NCI-H748 (cell line): ENCODE data around the gene C1QTNF6.
A peak's percentile ranks its signal among the peaks of the same experiment; 100 is the strongest.
"Not testable (repeated sequence)": the region's sequence is repeated elsewhere in the genome, so short reads cannot be mapped to it uniquely, and the experiment has no call there.

ENCODE experiments used
- DNase-seq: peaks from one replicate; lab custom pipeline; 2025; ENCODE audit not compliant: unreplicated experiment; lab: John Stamatoyannopoulos, UW

The C1QTNF6 gene

DNA sequence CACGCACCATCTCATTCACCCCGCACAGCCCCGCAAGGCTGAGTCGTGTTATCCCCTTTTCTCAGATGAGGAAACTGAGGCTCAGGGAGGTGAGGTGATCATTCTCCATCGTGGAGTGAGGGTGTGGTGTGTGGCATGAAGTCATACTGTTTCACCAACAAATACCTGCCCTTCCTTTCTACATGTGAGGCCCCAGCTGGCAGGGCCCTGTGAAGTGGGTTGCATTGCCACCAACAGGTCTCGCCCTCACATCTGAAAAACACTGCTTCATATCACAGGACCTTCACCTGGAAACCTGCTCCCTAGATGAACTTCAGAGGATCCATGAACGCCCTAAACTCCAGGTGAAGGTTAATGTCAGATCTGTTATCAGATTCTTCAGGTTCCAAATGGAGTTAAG is 19.9 kb upstream of the C1QTNF6 start:
- DNase-seq = no peak

DNA sequence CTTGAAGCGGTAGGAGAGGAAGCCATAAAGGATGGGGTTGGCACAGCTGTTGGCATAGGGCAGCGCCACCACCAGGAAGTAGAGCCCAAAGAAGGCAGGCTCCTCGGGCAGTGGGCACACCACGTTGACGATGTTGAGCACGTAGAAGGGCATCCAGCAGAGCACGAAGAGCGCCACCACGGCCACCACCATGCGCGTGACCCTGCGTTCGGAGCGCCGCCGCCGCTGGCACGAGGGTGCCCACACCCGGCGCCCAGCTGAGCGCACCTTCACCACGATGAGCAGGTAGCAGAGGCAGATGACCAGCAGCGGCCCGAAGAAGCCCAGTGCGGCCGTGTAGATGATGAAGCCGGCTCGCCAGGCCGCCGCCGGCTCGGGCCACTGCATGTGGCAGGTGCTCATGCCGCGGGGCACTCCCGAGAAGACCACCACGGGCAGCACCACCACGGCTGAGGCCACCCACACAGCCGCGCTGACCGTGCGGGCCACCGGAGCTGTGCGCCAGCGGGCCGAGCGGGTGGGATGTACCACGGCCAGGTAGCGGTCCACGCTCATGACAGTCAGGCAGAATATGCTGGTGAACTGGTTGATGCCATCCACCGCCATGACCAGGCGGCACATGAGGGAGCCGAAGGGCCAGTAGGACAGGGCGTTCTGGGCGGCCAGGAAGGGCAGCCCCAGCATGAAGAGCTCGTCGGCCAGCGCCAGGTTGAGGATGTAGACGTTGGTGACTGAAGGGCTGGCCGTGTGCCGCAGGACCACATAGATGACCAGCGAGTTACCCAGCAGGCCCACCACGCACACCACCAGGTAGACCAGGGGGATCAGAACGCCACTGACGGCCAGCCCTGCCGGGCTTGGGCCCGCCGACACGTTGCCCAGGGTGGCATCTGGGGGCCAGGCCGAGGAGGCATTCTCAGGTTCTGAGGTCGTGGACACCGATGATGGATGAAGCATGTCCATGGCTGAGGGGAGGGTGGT is 19.1 kb upstream of the C1QTNF6 start:
- no peak for DNase-seq

DNA sequence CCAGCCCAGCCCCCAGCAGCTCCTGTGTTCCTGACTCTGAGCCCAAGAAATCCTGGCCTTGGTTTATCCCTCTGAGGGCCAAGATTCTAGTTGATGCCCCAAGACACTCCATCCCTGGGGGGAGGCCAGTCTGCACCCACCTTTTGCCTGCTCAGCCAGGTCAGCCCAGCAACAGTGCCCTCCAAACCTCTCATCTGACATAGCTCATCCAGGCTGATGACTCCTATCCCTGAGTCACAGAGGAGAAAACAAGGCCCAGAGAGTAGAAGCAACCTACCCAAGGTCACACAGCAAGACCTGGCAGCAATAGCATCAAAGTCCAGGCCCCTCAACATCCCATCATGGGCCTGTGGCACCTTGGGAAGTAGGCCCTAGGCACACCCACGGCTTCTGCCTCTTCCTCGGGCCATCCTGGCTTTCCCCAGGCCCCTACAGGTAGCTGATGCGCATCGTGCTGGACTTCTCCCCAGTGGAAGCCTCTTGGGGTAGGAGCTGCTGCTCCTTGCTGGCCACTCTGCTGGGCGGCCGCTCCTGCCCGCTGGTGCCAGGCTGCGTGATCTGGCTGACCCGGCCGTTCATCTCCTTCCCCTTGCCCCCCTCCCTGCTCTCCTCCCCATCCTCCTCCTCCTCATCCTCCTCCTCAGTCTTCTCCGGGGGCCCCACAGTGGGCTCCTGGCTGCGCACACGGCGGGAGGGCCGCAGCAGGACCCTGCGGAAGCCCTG is 18.2 kb upstream of the C1QTNF6 start:
- no peak for DNase-seq

DNA sequence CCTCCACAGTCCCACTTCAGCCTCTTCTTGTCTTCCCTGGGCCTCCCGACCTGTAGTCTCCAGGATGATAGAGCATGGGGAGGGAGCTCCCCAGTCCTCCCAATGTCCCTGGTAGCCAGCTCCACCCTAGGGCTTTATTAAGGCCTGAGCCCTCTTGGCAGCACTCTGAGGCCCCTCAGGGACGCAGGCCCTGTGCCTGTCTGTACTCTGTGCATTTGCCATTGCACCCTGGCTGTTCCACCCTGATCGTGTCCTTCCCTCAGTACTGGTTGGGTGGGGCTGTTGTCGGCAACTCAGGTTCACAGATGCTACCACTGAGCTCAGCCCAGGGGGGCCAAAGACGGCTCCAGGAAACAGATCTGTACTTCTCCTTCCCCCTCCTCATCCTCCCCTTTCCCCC is 17.0 kb upstream of the C1QTNF6 start:
- DNase-seq = no peak

DNA sequence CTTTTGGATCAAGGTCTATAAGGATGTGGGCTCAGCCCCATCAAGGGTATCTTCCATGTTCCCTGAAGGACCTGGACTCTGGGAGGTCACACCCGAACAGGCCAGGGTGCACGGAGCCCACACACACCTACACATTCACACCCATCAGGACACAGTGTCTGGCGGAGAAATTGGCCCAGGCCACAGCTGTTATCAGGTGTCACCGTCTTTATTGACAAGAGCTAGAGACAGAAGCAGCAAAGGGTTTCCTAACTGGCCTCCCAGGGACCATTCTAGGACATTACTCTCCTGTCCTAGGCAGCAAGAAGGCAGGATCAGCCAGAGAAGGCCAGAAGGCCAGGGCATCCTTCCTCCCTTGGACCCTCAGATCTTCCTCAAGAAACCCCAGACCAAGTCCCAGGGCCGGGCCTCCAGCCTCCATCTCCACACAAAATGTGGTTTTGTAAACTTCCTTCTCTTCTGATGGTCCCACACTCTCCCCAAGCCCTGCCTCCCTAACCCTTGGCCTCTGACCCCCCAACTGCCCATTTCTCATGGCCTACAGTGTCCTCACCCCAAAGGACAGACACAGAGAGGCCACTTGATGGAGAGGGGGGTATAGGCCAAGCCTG is 16.1 kb upstream of the C1QTNF6 start:
- DNase-seq = no peak

DNA sequence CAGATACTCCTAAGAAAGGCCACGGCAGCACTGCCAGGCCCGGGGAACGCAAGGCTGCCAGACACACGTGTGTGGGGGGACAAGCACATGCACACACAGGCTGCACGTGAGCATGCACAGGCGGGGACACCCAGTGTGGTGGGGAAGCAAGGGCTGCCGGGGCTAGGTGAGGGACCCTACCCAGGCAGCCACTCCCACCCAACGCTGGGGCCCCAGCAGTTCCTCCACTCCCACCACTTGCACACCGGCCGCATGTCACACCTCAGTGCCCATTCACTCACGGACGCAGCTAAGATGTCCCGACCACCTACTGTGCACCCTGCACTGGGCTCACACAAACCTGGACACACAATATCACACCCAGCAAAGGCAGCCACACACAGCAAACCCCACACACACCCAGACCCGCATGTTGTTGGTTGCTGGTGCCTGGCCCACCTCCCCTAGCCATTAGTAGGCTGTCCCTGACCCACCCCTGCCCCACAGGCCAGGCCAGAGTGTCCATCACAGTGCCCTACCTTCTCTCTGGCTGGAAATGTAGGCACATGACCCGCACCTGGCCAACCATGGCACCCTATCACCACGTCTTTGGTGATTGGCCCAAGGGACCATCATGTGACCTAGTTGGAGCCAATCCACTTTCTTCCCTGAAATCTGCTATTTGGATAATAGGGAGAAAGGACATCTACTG is 15.5 kb upstream of the C1QTNF6 start:
- DNase-seq = no peak

DNA sequence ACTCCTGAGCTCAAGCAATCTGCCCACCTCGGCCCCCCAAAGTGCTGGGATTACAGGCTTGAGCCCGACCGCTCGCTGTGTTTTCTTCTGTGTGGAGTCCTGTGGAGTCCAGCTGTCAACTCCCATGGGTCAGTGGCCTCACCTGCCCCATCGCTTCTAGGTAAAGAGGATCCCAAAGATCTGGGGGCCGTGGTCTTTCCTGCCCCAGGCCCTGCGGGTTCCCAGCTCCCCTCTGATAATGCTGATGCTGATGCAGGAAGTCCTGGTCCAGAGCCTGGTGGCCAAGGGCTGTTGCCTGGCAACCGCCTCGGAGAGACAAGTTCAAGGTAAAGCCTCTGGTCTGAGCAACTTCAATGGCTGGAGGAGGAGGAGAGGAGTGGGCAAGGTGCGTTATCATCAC is 14.7 kb upstream of the C1QTNF6 start:
- DNase-seq = peak; percentile 5

DNA sequence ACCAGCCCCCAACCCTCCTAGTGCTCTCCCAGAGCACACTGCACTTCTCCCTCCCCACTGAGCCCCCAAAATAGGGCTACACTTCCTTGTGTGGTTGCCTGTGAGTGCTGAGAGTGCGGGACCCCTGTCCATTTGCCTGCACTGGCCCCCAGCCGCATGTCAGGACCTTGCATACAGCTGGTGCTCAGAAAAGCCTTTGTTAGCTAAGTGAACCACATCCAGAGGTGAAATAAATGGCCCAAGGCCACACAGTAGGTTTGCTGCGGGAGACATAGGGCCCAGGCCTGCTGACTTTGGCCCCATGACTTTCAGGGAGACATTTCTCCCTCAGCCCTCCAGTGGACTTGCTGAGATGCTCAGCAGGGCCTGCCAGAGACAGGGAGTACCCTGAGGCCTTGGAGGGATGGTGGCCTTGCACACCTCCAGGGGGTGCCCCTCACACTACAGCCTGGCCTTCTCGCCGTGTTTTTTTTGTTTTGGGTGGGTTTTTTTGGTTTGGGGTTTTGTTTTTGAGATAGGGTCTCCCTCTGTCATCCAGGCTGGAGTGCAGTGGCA is 14.0 kb upstream of the C1QTNF6 start:
- DNase-seq = no peak

DNA sequence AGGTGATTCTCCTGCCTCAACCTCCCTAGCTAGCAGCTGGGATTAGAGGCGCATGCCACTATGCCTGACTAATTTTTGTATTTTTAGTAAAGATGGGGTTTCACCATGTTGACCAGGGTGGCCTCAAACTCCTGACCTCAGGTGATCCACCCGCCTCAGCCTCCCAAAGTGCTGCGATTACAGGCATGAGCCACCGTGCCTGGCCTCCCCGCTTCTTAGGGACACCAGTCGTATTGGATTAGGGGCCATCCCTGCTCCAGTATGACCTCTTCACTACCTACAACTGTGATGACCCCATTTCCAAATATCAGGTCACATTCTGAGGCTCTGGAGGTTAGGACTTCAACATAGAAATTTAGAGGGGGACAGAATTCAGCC is 13.4 kb upstream of the C1QTNF6 start:
- DNase-seq = not testable (repeated sequence)

DNA sequence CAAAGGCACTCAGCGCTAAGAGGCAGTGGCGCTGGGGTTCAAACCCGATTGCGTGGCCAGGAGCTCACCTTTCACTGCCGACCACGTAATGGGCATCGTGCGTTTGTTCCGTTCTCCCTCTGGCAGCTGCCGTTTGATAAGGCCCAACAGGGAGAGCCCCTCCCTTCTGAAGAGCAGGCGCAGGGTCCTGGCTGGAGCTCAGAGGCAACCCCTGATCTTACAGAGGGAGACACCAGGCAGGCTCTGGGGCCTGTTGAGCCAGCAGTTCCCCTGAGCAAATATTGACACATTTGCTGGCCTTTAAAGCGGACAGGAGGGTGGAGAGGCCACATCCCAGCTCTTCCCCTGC is 11.7 kb upstream of the C1QTNF6 start:
- DNase-seq = peak; percentile 68

DNA sequence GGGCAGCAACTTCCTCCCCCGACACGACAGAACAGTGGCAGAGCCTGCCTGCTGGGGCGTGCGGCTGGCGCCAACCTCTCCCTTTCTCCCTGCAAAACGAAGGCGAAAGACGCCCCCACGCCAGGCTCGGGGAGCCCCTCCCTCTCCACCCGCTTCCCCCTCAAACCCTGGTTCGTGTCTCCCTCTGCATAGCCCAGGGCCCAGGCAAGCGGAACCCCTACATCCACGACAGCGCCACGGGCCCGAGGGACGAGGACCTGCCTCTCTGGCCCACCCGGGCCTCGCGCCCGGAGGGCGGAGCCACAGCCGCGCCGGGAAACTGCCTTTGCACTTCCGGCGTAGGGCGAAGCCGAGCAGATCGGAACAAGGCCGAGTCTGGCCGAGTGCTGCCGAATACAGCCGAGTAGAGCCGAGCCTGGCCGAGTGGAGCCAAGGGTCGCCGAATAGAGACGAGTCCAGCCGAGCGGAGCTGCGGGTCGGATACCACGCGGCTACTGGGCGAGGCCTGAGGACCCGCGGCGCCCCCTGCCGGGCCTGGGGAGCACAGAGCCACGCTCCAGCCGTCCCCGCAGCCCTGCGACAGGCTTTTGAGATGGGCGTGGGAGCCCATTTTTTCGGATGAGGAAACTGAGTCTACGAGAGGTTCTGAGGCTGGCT is 11.2 kb upstream of the C1QTNF6 start:
- DNase-seq = peak; percentile 95

DNA sequence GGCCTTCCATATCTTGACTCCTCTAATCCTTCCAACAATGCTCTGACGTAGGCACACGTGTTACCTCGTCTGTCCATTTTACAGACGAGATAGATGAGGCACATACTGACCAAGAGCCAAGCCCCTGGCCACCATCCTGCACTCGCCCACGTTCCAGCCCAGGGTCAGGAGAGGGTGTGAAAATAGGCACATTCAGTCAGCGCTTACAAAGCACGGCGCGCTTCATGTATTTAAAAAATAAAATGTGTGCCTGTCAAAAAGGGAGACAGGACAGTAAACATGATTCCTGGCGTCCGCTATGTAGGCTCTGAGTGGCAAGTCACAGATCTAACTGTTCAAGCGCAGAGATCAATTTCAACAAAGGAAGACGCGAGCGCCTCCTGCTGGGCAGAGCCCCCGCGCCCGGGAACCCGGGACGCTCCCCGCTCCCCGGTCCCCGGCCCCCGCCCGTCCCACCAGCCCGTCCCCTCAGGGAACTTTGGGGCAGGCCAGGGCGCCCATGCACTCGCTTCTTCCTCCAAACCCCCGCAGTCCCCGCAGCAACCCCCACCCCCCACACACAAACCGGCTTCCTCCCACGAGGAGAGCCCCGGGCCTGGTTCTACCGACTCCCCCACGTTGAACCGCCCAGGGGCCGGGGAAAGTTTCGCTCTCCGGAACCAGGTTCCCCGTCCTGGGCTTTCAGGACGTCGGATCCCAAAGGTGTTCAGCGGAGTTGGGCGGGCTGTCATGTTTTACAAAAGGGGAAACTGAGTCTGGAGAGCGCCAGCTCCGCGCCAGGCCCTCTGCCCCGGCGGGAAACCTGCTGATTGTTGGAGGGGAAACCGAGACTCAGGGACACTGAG is 10.4 kb upstream of the C1QTNF6 start:
- DNase-seq = peak; percentile 63

DNA sequence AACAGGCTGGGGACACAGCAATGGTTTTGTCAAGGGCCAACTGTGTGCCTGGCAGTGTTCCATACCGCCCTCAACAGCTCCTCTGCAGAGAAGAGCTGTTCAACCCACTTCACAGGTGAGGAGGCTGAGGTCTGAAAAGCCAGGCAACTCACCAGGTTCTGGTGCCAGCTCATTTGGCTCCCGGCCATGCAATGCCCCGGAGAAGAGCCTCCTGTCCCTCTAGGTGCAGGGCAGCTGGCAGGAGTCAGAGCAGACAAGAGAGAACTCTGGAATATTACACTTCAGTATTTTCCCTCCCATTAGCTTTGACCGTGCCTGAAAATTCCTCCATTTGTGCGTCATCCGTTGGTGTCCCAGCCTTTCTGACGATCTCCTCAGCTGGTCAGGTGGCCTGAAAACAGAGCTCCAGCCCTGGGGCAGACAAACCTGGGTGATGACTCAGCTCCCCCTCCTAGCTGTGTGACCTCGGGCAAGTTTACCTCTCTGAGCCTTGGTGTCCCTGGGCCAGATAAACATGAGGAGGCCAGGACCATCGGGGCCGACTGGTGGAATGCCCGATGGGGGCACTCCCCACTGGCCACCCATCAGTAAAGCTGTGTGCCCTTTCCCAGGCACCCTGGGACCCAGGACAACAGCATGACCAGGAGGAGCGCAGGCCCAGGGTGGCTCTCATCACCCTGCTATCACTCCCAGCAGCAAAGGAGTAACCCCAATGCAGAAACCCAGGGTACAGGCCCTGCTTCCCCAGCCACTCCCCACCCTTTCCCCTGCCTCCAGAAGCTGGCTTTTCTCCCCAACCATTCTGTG is 9.6 kb upstream of the C1QTNF6 start:
- DNase-seq = no peak

DNA sequence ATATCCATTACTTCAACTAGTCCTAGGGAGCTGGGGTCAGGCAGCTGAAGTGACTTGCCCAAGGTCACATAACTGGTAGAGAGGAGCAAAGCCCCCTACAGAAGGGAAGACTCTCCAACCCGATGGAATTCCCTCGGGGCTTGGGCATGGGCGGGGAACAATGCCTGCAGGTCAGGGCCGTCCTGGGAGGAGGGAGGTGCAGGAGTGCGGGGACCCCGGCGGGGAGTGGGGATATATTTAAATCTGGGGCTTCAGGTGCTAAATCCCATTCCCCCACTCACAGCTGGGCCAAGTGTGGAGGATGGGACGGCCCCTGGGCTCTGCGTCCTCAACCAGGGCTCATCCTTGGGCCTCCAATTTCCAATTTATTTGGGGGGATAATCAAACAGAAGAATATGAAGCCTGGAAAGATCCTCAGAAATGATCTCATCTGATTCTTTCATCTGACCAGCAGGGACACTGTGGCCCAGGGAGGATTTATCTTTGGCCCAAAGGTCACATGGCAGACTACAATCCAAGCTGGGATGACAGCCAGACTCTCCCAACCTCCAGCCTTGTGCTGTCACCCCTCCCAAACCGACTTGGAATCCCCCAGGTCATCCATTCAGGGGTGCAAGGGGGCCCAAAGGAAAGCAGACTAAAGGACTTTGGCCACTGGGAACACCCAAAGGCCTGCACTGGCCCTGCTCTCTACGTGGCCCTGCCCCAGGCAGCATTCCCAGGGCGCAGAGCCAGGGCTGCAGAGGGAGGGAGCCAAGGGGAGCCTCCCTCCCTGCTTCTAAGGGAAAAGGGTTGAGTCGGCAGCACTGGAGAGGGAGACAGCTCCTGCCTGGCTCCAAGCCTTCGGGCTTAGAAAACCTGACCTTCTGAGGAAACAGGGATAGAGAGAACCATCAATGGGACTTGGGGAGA is 8.7 kb upstream of the C1QTNF6 start:
- no peak for DNase-seq

DNA sequence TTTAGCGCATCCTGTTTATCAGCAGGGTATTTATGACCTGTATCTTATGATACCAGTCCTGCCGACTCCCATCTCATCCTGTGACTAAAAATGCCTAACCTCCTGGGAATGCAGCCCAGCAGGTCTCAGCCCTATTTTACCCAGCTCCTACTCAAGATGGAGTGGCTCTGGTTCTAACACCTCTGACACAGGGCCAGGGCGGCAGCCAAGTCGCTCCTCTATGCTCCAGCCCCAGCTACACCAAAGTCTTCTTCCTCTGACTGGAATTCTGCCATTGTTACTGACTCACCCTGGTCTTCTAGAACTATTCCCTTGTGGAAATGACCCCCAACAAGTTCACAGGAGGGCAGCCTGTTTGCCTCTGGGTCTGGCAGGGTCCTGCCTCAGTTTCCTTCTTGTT is 7.9 kb upstream of the C1QTNF6 start:
- DNase-seq = no peak

DNA sequence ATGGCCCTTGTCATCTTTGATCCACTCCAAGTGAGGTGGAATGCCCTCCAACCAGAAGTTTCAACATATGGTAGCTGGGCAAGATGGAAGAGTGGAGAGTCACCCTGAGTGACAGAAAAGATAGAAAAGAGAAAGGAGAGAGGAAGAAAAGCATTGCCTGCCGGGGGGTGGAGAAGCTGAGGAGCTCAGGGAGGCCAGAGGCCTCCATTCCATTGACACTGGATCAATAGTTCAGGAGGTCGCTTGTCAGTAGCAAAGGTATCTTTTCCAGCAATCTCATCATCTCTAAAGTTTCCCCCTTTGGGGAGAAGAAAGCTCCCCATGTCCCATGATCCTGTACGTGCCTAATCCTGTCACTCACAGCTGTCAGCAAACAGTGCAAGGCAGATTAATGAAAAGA is 6.7 kb upstream of the C1QTNF6 start:
- no peak for DNase-seq

DNA sequence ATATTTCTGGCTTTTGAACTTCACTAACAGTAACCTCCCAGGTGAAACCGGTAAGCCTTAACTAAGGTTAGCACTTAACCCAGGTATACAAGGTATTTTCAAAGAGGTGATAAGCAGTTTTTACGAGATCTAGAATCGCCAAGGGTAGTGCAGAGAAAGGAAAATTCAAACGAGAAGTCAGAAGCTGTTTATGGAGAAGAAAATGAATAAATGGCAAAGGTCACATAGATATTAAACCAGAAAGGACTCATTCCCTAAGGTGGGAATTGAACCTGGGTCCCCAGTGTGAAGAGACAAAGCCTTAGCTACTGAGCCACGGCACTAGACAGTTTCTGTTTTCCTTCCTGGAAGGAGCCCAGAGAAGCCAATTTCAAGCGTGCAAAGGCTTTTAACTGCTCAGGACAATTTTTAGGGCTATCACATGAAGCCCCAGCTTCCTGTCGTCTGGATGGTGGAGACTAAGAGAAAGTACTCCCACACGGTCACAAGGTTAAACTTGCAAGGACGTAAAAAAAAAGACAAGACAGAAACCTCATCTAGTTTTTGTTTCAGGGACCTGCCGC is 5.7 kb upstream of the C1QTNF6 start:
- DNase-seq = no peak
